GM18951 (cell line): Measurements from ENCODE around the gene FBXL4.

Experiments used
- POLR2A ChIP-seq: IDR thresholded peaks from 4 replicates; pipeline ENCODE4 v1.6.1; 2011; ENCODE audit warnings: mild to moderate bottlenecking; ENCODE audit not compliant: insufficient read length, insufficient read depth; ENCODE audit errors: extremely low read depth
- in situ Hi-C: fragments of 300-500 bp; cut with MboI; formaldehyde crosslinking; loops from one replicate; pipeline ENCODE4 v1.12.0; 2022; ENCODE audit warnings: low sequenced_read_pairs, mixed read lengths, inconsistent platforms; ENCODE audit not compliant: unreplicated experiment

The FBXL4 gene

GRCh38 chr6:98971303-98971702 lies 23.6 kb upstream of the FBXL4 start:
- in situ Hi-C loops: no loop called here
- TF ChIP-seq POLR2A: no peak

GRCh38 chr6:98970469-98970868 lies 22.7 kb upstream of the FBXL4 start:
- no peak for TF ChIP-seq POLR2A
- in situ Hi-C loops: no loop called here

- in situ Hi-C loops: no loop called here
- no peak for TF ChIP-seq POLR2A
These were observed 19.9 kb upstream of the FBXL4 start for GRCh38 chr6:98967616-98968015.

GRCh38 chr6:98959631-98960030 lies 11.9 kb upstream of the FBXL4 start:
- in situ Hi-C loops: no loop called here
- no peak for TF ChIP-seq POLR2A

GRCh38 chr6:98958776-98959175 lies 11.0 kb upstream of the FBXL4 start:
- TF ChIP-seq POLR2A: no peak
- in situ Hi-C loops: no loop called here

GRCh38 chr6:98957450-98957849 lies 9.7 kb upstream of the FBXL4 start:
- in situ Hi-C loops: no loop called here
- TF ChIP-seq POLR2A: no peak

GRCh38 chr6:98949589-98949988 lies 1.8 kb upstream of the FBXL4 start:
- TF ChIP-seq POLR2A: no peak
- in situ Hi-C loops: no loop called here

GRCh38 chr6:98946879-98947410 lies 801 bp downstream of the FBXL4 start:
- in situ Hi-C loops: no loop called here
- no peak for TF ChIP-seq POLR2A

- in situ Hi-C loops: no loop called here
- TF ChIP-seq POLR2A: no peak
These were observed 1.4 kb downstream of the FBXL4 start for GRCh38 chr6:98946266-98946878.

- TF ChIP-seq POLR2A: no peak
- in situ Hi-C loops: no loop called here
These were observed 2.2 kb downstream of the FBXL4 start for GRCh38 chr6:98945311-98946115.

GRCh38 chr6:98944598-98945081 lies 3.1 kb downstream of the FBXL4 start:
- in situ Hi-C loops: no loop called here
- TF ChIP-seq POLR2A: no peak

GRCh38 chr6:98944168-98944567 lies 3.6 kb downstream of the FBXL4 start:
- in situ Hi-C loops: no loop called here
- no peak for TF ChIP-seq POLR2A

- in situ Hi-C loops: no loop called here
- TF ChIP-seq POLR2A: no peak
These were observed 5.4 kb downstream of the FBXL4 start for GRCh38 chr6:98942263-98942803.
